ENCODE data around the gene VASN. TPM values are rescaled to one million over a fixed set of nuclear protein-coding genes. Genes with fewer than 3 reads are reported as not detected.
A peak's percentile ranks its signal among the peaks of the same experiment; 100 is the strongest.

Gene VASN
- total RNA-seq, 1 donor from 2014 or later = 3.1 TPM

DNA sequence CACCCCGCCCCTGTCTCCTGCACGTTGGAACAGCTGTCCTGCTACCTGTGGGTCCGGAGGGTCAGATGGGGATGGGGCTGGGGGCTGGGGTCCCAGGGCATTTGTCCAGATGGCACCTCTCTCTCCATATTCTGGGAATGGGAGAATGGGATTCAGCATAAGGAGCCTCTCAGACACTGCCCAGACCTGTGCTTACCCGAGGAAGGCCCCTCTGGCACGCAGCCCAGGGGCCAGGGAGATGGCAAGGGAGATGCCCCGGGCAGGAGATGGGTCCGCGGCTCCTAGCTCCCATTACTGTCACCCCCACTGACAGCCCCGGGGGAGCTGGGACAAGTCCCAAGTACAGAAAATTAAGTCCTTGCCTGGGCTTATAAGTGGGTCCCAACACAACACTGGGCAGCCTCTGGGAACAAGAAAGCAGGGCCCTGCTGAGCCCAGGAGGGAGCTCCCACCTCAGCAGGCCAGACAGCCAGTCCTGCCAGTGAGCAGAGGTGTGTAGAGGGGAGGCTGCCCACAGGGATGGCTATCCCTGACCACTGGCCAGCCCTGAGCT, 1.8 kb downstream of the VASN start:
- no peak for DNase-seq (ENCODE audit: low spot score)
- Mint-ChIP-seq H3K27me3 (ENCODE audit: insufficient read depth, low read depth) (peaks cover 4% of the 10 kb centered on the region), H3K27ac (no peak overlapping the region), H3K4me1 (peaks cover 41% of the 10 kb centered on the region), H3K9me3 (no peaks in the 10 kb centered on the region), H3K4me3 (peak overlapping the region; percentile 71), H3K36me3 (no peaks in the 10 kb centered on the region)
- Histone ChIP-seq H4K20me1 (ENCODE audit: low read depth) (peaks cover 47% of the 10 kb centered on the region), H3K4me1 (peaks cover 47% of the 10 kb centered on the region), H3K27me3 (peaks cover 5% of the 10 kb centered on the region), H3F3A (ENCODE audit: low read depth) (peaks cover 31% of the 10 kb centered on the region), H2AFZ (replicated peaks) (no peak overlapping the region), H3K79me2 (ENCODE audit: low read depth) (peaks cover 4% of the 10 kb centered on the region), H3K4me3 (peak overlapping the region; percentile 26), H3K27ac (no peak overlapping the region), H3K36me3 (no peaks in the 10 kb centered on the region), H3K4me2 (peak overlapping the region; percentile 96), H3K9me3 (ENCODE audit: low read depth) (no peaks in the 10 kb centered on the region), H3K9ac (no peak overlapping the region)
- TF ChIP-seq EZH2phosphoT487 (IDR thresholded peaks at IDR 0.05) (no peak), EZH2 (IDR thresholded peaks at IDR 0.05) (no peak)
- TF ChIP-seq, protein P1, sequence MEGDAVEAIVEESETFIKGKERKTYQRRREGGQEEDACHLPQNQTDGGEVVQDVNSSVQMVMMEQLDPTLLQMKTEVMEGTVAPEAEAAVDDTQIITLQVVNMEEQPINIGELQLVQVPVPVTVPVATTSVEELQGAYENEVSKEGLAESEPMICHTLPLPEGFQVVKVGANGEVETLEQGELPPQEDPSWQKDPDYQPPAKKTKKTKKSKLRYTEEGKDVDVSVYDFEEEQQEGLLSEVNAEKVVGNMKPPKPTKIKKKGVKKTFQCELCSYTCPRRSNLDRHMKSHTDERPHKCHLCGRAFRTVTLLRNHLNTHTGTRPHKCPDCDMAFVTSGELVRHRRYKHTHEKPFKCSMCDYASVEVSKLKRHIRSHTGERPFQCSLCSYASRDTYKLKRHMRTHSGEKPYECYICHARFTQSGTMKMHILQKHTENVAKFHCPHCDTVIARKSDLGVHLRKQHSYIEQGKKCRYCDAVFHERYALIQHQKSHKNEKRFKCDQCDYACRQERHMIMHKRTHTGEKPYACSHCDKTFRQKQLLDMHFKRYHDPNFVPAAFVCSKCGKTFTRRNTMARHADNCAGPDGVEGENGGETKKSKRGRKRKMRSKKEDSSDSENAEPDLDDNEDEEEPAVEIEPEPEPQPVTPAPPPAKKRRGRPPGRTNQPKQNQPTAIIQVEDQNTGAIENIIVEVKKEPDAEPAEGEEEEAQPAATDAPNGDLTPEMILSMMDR (IDR thresholded peaks at IDR 0.05) = no peak

DNA sequence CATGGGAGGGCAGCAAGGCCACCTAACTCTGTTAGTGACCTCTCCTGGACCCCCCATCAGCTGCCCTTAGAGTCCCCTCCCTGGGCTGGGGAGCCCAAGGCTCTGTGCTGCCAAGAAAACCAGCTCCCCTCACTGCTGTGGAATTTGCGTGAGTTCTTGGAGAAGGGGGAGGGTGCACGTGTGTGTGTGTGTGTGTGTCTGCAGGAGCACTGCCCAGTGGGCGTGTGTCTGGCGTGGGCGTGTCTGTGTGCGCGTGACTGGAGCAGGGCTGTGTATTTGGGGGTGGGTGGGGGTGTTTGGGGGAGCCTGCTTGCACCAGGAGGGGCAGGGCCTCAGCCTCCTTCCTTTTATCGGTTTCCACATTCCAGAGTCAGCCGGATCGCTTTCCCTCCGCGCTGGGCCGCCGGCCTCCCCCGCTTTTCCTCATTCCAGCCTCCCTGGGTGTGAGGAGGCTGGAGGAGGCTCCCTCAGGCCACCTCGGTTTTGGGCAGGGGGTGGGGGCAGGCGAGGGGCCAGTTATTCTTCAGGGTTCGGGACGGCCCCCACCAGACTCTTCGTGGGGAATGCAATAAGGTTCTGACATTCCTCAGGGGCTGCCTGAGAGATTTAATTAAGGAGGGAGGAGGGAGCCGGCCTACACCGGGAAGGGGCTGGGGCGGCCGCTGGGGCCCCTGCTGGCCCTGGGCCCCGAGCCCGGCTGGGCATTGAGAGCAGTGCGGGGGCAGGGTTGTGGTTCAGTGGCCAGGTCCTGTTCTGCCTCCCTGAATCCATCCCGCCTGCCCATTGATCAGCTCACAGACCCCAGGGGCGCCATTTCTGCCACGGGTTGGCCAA, 2.5 kb downstream of the VASN start:
- H3K36me3 Mint-ChIP-seq = no peaks in the 10 kb centered on the region
- no peak for TF ChIP-seq EZH2 (IDR thresholded peaks at IDR 0.05)
- TF ChIP-seq EZH2phosphoT487 (IDR thresholded peaks at IDR 0.05) = no peak
- TF ChIP-seq, protein P1 (IDR thresholded peaks at IDR 0.05) = no peak
- peaks cover 31% of the 10 kb centered on the region for H3F3A ChIP-seq (ENCODE audit: low read depth)
- peaks cover 53% of the 10 kb centered on the region for H3K4me1 ChIP-seq
- no peaks in the 10 kb centered on the region for H3K9me3 ChIP-seq (ENCODE audit: low read depth)
- no peak overlapping the region for H3K27ac ChIP-seq
- peaks cover 52% of the 10 kb centered on the region for H4K20me1 ChIP-seq (ENCODE audit: low read depth)
- H3K9me3 Mint-ChIP-seq = no peaks in the 10 kb centered on the region
- H2AFZ ChIP-seq (replicated peaks) = no peak overlapping the region
- peaks cover 5% of the 10 kb centered on the region for H3K27me3 ChIP-seq
- H3K4me3 Mint-ChIP-seq = peak overlapping the region; percentile 71
- H3K36me3 ChIP-seq = no peaks in the 10 kb centered on the region
- H3K9ac ChIP-seq = no peak overlapping the region
- DNase-seq (ENCODE audit: low spot score) = peak; percentile 78
- H3K4me1 Mint-ChIP-seq = peaks cover 41% of the 10 kb centered on the region
- peak overlapping the region; percentile 26 for H3K4me3 ChIP-seq
- H3K79me2 ChIP-seq (ENCODE audit: low read depth) = peaks cover 4% of the 10 kb centered on the region
- H3K27ac Mint-ChIP-seq = peak overlapping the region; percentile 69
- H3K27me3 Mint-ChIP-seq (ENCODE audit: insufficient read depth, low read depth) = peaks cover 6% of the 10 kb centered on the region
- peak overlapping the region; percentile 96 for H3K4me2 ChIP-seq

- Mint-ChIP-seq H3K9me3 (no peaks in the 10 kb centered on the region), H3K27me3 (ENCODE audit: insufficient read depth, low read depth) (peaks cover 6% of the 10 kb centered on the region), H3K36me3 (no peaks in the 10 kb centered on the region), H3K27ac (peak overlapping the region; percentile 79), H3K4me1 (peaks cover 51% of the 10 kb centered on the region), H3K4me3 (no peak overlapping the region)
- DNase-seq (ENCODE audit: low spot score) = peak; percentile 1
- no peak overlapping the region for H3K4me2 ChIP-seq
- H2AFZ ChIP-seq (replicated peaks) = no peak overlapping the region
- peaks cover 31% of the 10 kb centered on the region for H3F3A ChIP-seq (ENCODE audit: low read depth)
- H3K27ac ChIP-seq = no peak overlapping the region
- H3K4me1 ChIP-seq = peaks cover 55% of the 10 kb centered on the region
- H4K20me1 ChIP-seq (ENCODE audit: low read depth) = peaks cover 53% of the 10 kb centered on the region
- H3K9ac ChIP-seq = no peak overlapping the region
- TF ChIP-seq EZH2 (IDR thresholded peaks at IDR 0.05) (no peak), EZH2phosphoT487 (IDR thresholded peaks at IDR 0.05) (no peak)
- TF ChIP-seq, protein P1 (IDR thresholded peaks at IDR 0.05) = no peak
- peaks cover 4% of the 10 kb centered on the region for H3K79me2 ChIP-seq (ENCODE audit: low read depth)
- H3K9me3 ChIP-seq (ENCODE audit: low read depth) = no peaks in the 10 kb centered on the region
- no peak overlapping the region for H3K4me3 ChIP-seq
- H3K36me3 ChIP-seq = no peaks in the 10 kb centered on the region
- peaks cover 5% of the 10 kb centered on the region for H3K27me3 ChIP-seq
These were observed 4.1 kb downstream of the VASN start for GRCh38 chr16:4375717-4376116.

All from neural progenitor cell (in vitro differentiated cells).